Measurements from ENCODE around the gene CCDC57.

Gene CCDC57

GRCh38 chr17:82110298-82110697 is 102.3 kb downstream of the CCDC57 start:
- H3K27me3 Mint-ChIP-seq = no peaks in the 10 kb centered on the region
- H3K36me3 Mint-ChIP-seq (ENCODE audit: low read depth) = peaks cover 28% of the 10 kb centered on the region
- H3K4me3 Mint-ChIP-seq = no peak overlapping the region
- no peak for DNase-seq
- H3K9me3 Mint-ChIP-seq = no peaks in the 10 kb centered on the region
- H3K4me1 Mint-ChIP-seq (ENCODE audit: low read depth) = peaks cover 38% of the 10 kb centered on the region
- H3K27ac Mint-ChIP-seq = peak overlapping the region; percentile 72

GRCh38 chr17:82108961-82109475 is 103.6 kb downstream of the CCDC57 start:
- no peak for DNase-seq
- Mint-ChIP-seq H3K27me3 (no peaks in the 10 kb centered on the region), H3K4me3 (no peak overlapping the region), H3K27ac (no peak overlapping the region), H3K9me3 (no peaks in the 10 kb centered on the region), H3K36me3 (ENCODE audit: low read depth) (peaks cover 32% of the 10 kb centered on the region), H3K4me1 (ENCODE audit: low read depth) (peaks cover 44% of the 10 kb centered on the region)

- H3K36me3 Mint-ChIP-seq (ENCODE audit: low read depth) = peaks cover 28% of the 10 kb centered on the region
- peaks cover 45% of the 10 kb centered on the region for H3K4me1 Mint-ChIP-seq (ENCODE audit: low read depth)
- no peak overlapping the region for H3K4me3 Mint-ChIP-seq
- H3K27me3 Mint-ChIP-seq = no peaks in the 10 kb centered on the region
- no peak for DNase-seq
- H3K27ac Mint-ChIP-seq = no peak overlapping the region
- H3K9me3 Mint-ChIP-seq = no peaks in the 10 kb centered on the region
These were observed 104.1 kb downstream of the CCDC57 start for GRCh38 chr17:82108496-82108945.

GRCh38 chr17:82108038-82108437 is 104.6 kb downstream of the CCDC57 start:
- Mint-ChIP-seq H3K36me3 (ENCODE audit: low read depth) (peaks cover 25% of the 10 kb centered on the region), H3K27me3 (no peaks in the 10 kb centered on the region), H3K9me3 (no peaks in the 10 kb centered on the region), H3K4me1 (ENCODE audit: low read depth) (peaks cover 45% of the 10 kb centered on the region), H3K4me3 (no peak overlapping the region), H3K27ac (no peak overlapping the region)
- DNase-seq = no peak

- peaks cover 46% of the 10 kb centered on the region for H3K4me1 Mint-ChIP-seq (ENCODE audit: low read depth)
- no peaks in the 10 kb centered on the region for H3K9me3 Mint-ChIP-seq
- peak overlapping the region; percentile 96 for H3K27ac Mint-ChIP-seq
- no peak for DNase-seq
- H3K27me3 Mint-ChIP-seq = no peaks in the 10 kb centered on the region
- H3K4me3 Mint-ChIP-seq = peak overlapping the region; percentile 10
- H3K36me3 Mint-ChIP-seq (ENCODE audit: low read depth) = peaks cover 22% of the 10 kb centered on the region
These were observed 105.2 kb downstream of the CCDC57 start for GRCh38 chr17:82107341-82107860.

- peak overlapping the region; percentile 96 for H3K27ac Mint-ChIP-seq
- H3K36me3 Mint-ChIP-seq (ENCODE audit: low read depth) = peaks cover 20% of the 10 kb centered on the region
- H3K27me3 Mint-ChIP-seq = no peaks in the 10 kb centered on the region
- H3K9me3 Mint-ChIP-seq = no peaks in the 10 kb centered on the region
- H3K4me3 Mint-ChIP-seq = peak overlapping the region; percentile 89
- no peak for DNase-seq
- H3K4me1 Mint-ChIP-seq (ENCODE audit: low read depth) = peaks cover 47% of the 10 kb centered on the region
These were observed 105.8 kb downstream of the CCDC57 start for GRCh38 chr17:82106688-82107305.

- Mint-ChIP-seq H3K36me3 (ENCODE audit: low read depth) (peaks cover 21% of the 10 kb centered on the region), H3K27ac (peak overlapping the region; percentile 96), H3K9me3 (no peaks in the 10 kb centered on the region), H3K4me3 (peak overlapping the region; percentile 89), H3K27me3 (no peaks in the 10 kb centered on the region), H3K4me1 (ENCODE audit: low read depth) (peaks cover 47% of the 10 kb centered on the region)
- DNase-seq = peak; percentile 81
These were observed 106.6 kb downstream of the CCDC57 start for GRCh38 chr17:82105882-82106687.

- H3K4me1 Mint-ChIP-seq (ENCODE audit: low read depth) = peaks cover 47% of the 10 kb centered on the region
- peaks cover 28% of the 10 kb centered on the region for H3K36me3 Mint-ChIP-seq (ENCODE audit: low read depth)
- H3K27ac Mint-ChIP-seq = peak overlapping the region; percentile 96
- H3K27me3 Mint-ChIP-seq = no peaks in the 10 kb centered on the region
- DNase-seq = no peak
- peak overlapping the region; percentile 89 for H3K4me3 Mint-ChIP-seq
- H3K9me3 Mint-ChIP-seq = no peaks in the 10 kb centered on the region
These were observed 107.2 kb downstream of the CCDC57 start for GRCh38 chr17:82105417-82105881.

GRCh38 chr17:82104797-82105416 is 107.7 kb downstream of the CCDC57 start:
- DNase-seq = no peak
- Mint-ChIP-seq H3K4me1 (ENCODE audit: low read depth) (peaks cover 47% of the 10 kb centered on the region), H3K27ac (peak overlapping the region; percentile 96), H3K4me3 (peak overlapping the region; percentile 89), H3K27me3 (no peaks in the 10 kb centered on the region), H3K36me3 (ENCODE audit: low read depth) (peaks cover 33% of the 10 kb centered on the region), H3K9me3 (no peaks in the 10 kb centered on the region)

GRCh38 chr17:82103553-82104451 is 108.8 kb downstream of the CCDC57 start:
- Mint-ChIP-seq H3K36me3 (ENCODE audit: low read depth) (peaks cover 40% of the 10 kb centered on the region), H3K27ac (peak overlapping the region; percentile 67), H3K4me3 (no peak overlapping the region), H3K4me1 (ENCODE audit: low read depth) (peaks cover 46% of the 10 kb centered on the region), H3K27me3 (no peaks in the 10 kb centered on the region), H3K9me3 (no peaks in the 10 kb centered on the region)
- no peak for DNase-seq

- Mint-ChIP-seq H3K36me3 (ENCODE audit: low read depth) (peaks cover 33% of the 10 kb centered on the region), H3K27ac (peak overlapping the region; percentile 18), H3K9me3 (no peaks in the 10 kb centered on the region), H3K4me1 (ENCODE audit: low read depth) (peaks cover 39% of the 10 kb centered on the region), H3K4me3 (no peak overlapping the region), H3K27me3 (no peaks in the 10 kb centered on the region)
- no peak for DNase-seq
These were observed 110.6 kb downstream of the CCDC57 start for GRCh38 chr17:82101767-82102679.

GRCh38 chr17:82101301-82101715 is 111.3 kb downstream of the CCDC57 start:
- H3K4me3 Mint-ChIP-seq = peak overlapping the region; percentile 35
- no peak for DNase-seq
- H3K27me3 Mint-ChIP-seq = no peaks in the 10 kb centered on the region
- H3K4me1 Mint-ChIP-seq (ENCODE audit: low read depth) = peaks cover 36% of the 10 kb centered on the region
- H3K36me3 Mint-ChIP-seq (ENCODE audit: low read depth) = peaks cover 38% of the 10 kb centered on the region
- H3K9me3 Mint-ChIP-seq = no peaks in the 10 kb centered on the region
- peak overlapping the region; percentile 92 for H3K27ac Mint-ChIP-seq
